HG02970 (cell line): Measurements from ENCODE around the gene LPCAT2.

ENCODE experiments used
- ATAC-seq: cut with Tn5 transposase; IDR thresholded peaks from one replicate; pipeline ENCODE4 v1.9.1; 2021; ENCODE audit warnings: mild to moderate bottlenecking, moderate library complexity, moderate number of reproducible peaks; ENCODE audit not compliant: unreplicated experiment, low FRiP score

Gene LPCAT2

DNA sequence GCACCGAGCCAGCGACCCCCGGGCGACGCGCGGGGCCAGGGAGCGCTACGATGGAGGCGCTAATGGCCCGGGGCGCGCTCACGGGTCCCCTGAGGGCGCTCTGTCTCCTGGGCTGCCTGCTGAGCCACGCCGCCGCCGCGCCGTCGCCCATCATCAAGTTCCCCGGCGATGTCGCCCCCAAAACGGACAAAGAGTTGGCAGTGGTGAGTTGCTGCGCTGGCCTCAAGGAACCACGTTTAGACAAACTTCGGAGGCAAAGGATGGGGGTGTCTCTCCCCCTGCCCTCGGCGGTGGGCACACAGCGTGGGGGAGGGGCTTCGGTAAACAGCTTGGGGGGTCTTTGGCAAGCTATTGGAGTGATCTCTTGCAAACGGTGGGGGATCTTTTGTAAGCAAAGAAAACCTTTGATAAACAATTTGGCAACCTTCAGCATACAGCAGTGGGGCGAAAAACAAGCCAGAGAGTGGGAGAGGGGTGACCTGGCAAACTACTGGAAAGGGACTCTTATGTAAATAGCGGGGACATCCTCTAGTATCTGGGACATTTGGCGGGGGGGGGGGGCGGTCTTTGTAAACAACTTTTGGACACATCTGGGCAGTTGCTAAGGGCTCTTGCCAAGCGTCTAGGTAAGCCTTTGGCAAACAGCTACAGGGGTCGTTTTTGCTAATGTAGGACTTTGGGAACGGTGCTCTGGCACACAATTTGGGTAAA is 29.3 kb upstream of the LPCAT2 start:
- no peak for ATAC-seq

DNA sequence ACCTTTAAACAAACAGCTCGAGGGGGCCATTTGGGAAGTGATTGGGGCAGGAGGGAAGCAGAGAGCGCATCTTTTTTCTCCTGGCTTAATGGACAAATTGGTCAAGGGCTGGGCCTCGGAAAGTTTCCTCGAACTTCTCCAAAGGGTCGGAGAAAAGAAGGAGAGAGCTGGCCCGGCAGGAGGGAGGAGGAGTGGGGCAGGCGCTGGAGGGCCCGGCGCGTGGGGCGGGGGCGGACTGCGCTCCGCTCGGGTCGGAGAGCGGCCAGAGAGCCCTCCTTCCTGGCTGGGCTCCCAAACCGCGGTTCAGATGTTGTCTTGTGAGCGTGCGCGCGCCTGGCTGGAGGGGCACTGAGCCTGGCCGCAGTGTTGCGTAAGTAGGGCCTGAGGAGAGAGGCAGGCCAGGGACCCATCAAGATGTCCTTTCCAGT is 28.6 kb upstream of the LPCAT2 start:
- no peak for ATAC-seq

DNA sequence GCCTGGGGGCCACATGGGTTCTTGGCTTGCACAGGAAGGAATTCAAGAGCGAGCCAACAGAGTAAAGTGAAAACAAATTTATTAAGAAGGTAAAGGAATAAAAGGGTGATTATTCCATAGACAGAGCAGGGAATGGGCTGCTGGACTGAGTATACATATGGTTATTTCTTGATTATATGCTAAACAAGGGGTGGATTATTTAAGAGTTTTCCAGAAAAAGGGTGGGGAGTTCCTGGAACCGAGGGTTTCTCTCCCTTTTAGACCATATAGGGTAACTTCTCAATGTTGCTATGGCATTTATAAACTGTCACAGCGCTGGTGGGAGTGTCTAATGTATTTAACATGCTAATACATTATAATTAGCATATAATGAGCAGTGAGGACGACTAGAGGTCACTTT is 27.8 kb upstream of the LPCAT2 start:
- ATAC-seq, result no peak

DNA sequence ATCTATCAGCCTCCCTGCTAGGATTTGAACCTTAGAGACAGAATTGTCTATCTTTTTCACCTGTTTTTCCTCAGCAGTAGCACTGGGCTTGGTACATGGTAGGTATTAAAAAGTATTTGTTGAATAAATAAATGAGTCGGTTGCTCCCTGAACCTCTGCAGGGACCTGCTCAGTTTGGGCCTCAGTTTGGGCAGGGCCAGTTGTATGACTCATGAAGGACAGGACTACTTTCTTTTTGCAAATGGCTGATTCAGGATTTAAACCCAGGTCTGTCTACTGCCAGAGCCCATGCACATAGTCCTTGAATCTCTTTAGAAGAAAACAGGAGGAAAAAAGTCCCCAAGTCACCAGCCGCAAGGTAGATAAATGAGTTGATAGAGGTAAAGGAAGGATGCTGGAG is 26.8 kb upstream of the LPCAT2 start:
- no peak for ATAC-seq

DNA sequence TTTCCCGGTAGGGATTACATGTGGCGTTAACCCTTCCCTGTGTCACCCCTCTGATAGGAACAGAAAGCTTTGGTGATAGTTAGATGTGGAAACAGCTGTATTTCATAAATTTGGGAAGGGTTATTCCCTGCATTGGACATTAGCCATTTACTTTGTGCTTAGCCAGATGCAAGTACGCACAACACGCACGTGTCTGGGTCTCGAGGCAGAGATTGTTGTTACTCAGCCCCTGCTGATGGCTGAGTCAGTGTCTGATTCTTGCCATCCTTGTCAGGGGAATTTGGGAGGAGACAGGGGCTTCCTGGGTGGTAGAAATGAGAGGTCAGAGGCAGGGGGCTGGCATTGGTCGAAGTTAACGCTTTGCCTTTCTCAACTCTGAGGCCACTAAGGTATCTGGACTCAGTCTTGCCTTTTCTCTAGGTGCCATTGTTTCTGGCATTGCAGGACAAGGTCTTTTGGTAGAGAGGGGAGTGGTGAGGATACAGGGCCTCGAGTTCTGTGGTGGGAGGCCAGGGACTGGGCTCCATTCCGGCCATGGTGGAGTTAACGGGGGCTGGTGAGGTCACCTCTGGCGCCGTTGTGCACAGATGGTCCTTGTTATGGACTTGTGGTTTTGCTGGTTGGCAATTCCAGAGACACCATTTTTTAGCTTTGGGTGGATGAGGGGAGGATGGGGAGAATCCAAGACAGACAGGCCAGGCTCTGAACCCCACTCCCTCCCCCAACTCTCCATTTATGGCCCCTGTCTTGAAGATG is 21.6 kb upstream of the LPCAT2 start:
- ATAC-seq, result no peak

DNA sequence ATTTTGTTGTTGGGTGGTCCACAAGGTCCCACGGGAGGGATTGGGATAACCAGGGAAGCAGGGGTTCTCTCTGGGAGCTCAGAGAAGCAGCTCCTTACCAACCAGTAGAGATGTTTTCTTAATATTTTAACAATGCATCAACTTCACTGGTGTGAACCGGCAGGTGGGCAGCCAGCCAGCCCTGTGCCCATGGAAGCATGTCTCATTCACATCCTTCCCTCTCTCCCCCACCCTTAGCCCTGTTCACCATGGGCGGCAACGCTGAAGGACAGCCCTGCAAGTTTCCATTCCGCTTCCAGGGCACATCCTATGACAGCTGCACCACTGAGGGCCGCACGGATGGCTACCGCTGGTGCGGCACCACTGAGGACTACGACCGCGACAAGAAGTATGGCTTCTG is 20.6 kb upstream of the LPCAT2 start:
- ATAC-seq, result no peak

DNA sequence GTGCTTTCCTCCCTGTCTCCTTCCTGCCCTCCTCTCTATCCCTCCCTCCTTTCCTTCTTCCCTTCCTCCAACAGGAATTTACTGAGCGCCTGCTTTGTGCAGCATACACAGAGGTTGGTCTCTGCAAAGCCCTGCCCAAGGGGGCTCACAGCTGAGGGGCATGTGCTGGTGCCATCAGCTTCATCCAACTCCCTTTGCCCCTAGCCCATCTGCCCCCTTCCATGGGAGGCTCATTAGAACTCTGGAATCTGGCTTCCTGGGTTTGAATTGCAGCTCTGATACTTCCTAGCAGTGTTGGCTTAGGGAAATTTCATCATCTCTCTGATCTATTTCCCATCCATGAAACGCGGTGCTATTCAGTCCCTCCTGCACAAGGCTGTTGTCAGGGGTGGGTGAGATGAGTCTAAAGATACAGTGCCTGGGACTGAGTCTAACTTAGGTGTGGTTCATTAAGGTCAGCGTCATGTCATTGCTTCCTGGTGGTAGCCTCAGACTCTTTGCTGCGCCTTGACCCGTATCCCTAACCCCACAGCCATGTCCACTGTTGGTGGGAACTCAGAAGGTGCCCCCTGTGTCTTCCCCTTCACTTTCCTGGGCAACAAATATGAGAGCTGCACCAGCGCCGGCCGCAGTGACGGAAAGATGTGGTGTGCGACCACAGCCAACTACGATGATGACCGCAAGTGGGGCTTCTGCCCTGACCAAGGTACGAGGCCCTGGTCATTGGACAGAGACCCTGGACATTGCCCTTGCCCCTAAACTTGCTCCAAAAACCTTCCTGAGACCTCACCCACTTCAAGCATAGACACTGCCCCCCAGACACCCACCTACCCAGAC is 19.5 kb upstream of the LPCAT2 start:
- ATAC-seq, result no peak

DNA sequence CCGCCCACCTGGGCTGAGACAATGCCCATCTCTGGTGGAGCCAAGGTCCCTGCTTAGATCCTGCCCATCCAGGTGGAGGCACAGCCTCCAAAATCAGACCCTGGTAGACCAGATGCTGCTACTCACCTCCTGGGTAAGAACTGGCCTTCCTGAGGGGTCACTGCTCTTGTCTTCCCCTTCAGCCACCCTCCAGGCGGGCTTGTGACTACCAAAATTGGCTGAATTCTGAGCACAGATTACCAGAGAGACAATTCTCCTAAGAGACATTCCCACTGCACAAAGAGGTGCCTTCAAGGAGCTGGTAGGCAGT is 19.0 kb upstream of the LPCAT2 start:
- ATAC-seq, result no peak

DNA sequence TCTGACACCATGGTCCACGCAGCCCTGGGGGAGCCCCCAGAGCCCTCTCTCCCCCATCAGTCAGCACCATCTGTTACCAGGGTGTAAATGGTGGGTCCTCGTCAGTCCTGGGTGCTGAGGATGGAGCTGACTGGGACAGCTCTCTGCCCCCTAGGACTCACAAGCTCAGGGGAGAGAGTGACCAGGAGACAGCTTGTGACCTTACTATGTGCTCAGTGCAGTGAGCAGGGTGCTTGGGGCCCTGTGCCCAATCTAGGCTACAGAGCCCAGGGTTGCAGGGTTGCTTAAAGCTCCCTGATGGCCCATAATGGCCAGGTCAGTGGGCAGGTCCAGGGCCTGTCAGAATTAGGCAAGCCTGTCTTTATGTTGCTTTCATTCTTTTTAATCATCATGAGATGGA is 18.6 kb upstream of the LPCAT2 start:
- no peak for ATAC-seq

DNA sequence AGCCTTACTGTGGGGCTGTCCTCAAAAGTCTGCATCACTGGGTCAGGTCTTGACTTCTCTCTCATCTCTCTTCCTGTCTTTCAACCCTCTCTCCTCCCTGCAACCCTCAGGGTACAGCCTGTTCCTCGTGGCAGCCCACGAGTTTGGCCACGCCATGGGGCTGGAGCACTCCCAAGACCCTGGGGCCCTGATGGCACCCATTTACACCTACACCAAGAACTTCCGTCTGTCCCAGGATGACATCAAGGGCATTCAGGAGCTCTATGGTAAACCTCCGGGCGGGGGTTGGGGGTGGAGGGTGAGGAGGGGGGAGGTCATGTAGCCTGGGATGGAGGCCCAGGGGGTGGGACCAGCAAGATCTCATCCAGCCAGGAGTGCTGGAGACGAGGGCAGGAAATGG is 17.2 kb upstream of the LPCAT2 start:
- no peak for ATAC-seq

DNA sequence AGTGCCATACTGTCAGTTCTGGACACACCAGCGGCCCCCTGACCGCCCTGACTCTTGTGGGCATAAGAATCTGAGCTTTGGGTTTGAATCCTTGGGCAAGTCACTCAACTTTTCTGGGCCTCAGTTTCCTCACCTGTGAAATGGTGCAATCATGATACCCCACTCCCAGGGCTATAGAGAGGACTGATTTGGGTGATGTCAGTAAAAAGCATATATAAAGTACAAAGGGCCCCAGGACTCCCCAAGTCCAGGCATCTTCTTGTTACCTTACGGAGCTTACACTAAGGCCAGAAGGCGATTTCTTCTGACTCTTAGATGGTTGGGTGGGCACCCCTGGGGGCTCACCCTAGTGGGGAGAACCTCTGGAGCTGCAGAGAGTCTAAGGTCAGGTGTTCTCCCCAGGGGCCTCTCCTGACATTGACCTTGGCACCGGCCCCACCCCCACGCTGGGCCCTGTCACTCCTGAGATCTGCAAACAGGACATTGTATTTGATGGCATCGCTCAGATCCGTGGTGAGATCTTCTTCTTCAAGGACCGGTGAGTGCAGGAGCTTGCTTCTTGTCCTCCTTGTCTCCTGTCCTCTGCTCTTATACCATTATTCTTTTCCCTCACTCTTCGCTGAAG is 16.0 kb upstream of the LPCAT2 start:
- no peak for ATAC-seq

DNA sequence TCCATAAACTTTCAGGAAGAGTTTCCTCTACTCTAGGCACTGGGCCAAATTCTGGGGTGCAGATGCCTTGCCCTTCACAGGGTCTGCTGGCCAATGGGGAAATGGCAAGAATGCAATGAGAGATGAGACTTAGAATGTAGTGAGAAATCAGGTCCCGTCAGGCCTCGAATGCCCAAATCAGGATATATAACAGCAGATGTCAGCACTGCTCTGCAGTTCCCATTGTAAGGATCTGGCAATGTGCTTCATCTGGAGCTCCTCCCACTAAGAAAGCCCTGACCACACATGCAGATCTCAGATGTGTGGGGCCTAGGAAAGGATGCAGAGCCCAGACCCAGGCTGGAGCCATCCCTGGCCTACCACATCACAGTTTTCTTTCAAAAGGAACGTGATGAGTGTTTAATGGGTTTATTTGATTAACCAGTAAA is 13.9 kb upstream of the LPCAT2 start:
- ATAC-seq, result no peak

DNA sequence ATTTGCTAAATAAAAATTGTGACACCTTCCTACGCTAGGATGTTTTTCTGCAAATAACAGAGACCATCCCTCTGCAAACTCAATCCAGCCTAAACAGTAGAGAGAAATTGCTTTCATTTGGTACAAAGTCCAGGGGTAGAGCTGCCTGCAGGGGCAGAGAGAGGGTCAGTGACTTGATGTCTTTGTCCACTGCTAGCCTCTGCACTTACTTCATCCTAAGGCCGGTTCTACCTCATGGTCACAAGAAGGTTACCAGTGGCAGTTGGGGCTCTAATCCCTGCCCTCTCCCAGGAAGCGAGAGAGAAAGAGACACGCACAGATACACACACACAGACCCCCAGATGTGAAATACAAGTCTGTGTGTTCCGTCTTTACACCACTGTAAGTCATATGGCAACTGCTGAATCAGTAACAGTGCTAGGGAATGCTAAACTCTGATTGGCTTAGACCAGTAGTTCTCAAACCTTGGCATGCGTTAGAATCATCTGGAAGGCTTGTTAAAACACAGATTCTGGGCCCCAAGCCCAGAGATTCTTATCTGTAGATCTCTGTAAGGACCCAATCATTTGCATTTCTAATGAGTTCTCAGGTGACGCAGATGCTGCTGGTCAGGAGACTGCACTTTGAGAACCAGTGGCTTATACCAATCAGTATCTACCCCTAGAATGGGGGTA is 13.1 kb upstream of the LPCAT2 start:
- no peak for ATAC-seq

DNA sequence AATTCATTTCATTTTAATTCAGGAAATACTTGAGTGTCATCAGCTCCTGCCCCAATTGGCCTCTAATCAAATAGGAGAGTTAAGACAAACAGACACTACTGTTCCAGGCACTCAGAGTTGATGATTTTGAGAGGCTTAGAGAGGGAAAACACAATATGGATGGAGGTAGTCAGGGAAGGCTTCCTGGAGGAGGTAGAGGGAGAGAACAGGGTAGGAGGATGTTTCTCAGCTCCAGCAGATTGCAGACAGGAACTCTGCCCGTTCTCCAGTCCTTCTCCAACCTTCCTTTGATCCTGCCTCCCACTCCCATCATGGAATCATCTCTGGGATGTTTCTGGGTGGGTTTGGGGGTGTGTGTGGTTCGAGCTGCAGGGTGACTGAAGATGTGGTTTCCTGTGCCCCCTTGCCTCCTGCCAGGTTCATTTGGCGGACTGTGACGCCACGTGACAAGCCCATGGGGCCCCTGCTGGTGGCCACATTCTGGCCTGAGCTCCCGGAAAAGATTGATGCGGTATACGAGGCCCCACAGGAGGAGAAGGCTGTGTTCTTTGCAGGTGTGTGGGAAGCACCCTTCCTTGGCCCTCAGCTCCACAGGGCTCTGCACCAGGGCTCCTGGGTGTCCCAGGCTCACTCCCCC is 12.2 kb upstream of the LPCAT2 start:
- no peak for ATAC-seq

DNA sequence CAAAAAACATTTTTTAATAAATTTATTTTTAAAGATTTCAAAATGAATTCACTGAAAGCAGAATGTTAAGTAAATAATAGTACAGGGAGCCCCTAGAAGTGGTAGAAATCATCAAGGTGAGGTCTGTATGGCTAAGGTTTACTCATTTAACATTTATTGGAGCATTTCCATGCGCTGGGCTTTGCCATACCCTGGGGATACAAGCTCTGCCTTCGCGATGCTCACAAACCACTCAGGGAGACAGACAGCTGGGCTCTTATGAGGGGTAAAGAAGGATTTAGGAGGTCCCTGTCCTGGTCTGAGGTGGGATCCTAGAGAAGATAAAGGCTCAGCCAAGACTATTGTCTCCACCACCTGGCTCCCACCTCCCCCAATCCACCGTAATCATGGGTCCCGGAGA is 11.3 kb upstream of the LPCAT2 start:
- ATAC-seq, result no peak

DNA sequence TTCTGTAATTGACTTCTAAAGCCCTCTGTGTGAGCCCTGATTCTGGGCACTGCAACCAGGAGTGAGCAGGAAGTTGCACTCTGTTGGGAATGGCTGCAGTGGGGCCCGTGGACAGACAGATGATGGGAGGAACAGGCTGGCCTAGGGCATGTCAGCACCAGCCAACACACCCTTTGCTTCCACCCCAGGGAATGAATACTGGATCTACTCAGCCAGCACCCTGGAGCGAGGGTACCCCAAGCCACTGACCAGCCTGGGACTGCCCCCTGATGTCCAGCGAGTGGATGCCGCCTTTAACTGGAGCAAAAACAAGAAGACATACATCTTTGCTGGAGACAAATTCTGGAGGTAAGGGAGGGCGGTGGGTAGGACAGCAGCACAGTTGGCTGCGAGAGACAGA is 10.8 kb upstream of the LPCAT2 start:
- no peak for ATAC-seq

DNA sequence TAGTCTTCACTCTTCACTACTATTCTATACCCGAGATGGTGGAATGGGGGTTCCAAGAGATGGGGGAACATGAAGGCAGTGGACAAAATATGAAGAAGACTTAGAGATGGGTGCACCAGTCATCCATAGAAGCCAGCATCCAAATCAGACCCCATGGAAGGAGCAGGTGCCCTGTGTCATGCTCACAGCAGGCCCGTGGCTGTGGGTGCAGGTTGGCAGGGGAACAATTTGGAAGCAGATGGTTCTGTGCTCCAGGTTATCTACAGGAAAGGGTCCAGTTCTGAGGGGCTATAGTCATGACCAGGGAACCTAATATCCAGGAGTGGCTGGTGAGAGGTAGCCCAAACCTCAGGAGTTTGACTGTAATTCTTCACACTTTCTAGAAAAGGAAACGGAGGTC is 9.6 kb upstream of the LPCAT2 start:
- ATAC-seq, result no peak

DNA sequence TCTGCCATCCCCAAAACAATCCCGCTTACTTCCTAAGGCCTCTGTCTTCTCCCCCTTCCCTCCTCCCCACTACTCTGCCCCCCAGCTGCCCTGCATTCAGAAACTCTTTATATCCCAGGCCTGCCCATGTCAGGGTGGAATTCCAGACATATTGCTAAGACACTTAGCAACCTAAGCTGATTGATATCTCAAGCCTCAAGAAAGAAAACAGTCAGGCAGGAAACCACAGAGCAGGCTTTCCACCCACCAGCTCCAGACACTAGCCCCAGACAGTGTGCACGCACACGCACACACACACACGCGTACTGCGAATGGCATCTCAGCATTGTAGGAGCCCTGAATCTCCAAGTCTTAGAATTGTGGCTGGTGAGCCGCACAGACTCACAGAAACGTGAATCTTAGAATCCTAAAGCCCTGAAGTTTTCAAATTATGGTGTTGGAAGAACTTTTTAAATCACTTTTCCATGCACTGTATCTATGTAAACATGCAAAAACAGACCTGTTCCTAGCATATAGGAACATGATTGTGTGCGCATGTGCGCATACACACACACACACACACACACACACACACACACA is 8.8 kb upstream of the LPCAT2 start:
- no peak for ATAC-seq

DNA sequence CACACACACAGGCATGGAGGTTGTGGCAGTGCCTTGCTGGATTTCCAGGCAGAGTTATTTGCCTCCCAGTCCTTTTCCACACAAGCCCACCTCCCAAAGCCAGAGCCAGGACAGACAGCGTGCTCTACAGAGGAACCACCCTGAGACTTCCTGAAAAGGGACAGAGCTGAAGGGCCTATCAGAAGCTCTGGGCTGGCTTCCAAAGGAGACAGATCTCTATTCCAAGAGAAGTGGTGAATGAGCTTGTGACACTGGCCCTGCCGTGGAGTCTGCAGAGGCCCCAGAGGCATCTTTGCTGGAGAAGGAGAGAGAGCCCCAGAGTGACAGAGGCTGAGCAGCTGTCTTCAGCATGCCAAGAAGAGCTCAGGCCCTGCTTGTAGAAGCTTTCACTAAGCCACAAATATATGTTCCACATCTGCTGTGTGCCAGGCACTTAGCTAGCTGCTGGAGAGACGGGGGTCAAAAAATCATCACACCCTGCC is 8.3 kb upstream of the LPCAT2 start:
- no peak for ATAC-seq
